Heart left ventricle (tissue), 13 donors: ENCODE measurements around the gene SPACDR.

Source experiments
- POLR2A ChIP-seq, 2 donors: fragments of 450-650 bp; IDR thresholded peaks; one replicate each; pipeline ENCODE4 v1.6.1; 2017; ENCODE audit warnings: antibody characterized with exemption in 2 of 2, mild to moderate bottlenecking in 2 of 2, moderate library complexity in 2 of 2
- TF ChIP-seq, protein P1 (sequence below), 12 donors: fragments of 200-600 bp; sonication (generic) in 4 of 12; IDR thresholded peaks; one replicate each; pipeline versions ENCODE4 v1.5.0 to v1.8.0; 2018 to 2022; ENCODE audit warnings: antibody characterized with exemption in 12 of 12, mild to moderate bottlenecking in 5 of 12
- donor health status: ischemic (EF 13 %, LVEDD 7.1; RV severe dilation, severe dysfunction).
- donor health status: DM: no; HTN: yes; CAD: no.
- donor health status: DM: no; HTN: no; CAD: no.
- donor health status: ischemic (EF 25% LVEDD 6.9; RV normal size, moderate dysfunction).
- donor health status: ischemic (EF 25% LVEDD 5.7; RV mildly dilated, moderate dysfunction).
- donor health status: ischemic (EF 35%, LVEDD 5.7; RV mildly dilated, moderate dysfunction).
- donor health status: nonischemic (EF 11% LVEDD 7.7; RV severe dilation, severe dysfunction).
- donor health status: DM: yes; HTN: yes; CAD: no.
- donor health status: PGD.
- donor health status: ischemic (EF 29% LVEDD 5.4; RV normal size, mild dysfunction).
- donor health status: nonischemic (EF 23%, LVEDD 6.1; RV moderate dilation, normal function).

DNA sequence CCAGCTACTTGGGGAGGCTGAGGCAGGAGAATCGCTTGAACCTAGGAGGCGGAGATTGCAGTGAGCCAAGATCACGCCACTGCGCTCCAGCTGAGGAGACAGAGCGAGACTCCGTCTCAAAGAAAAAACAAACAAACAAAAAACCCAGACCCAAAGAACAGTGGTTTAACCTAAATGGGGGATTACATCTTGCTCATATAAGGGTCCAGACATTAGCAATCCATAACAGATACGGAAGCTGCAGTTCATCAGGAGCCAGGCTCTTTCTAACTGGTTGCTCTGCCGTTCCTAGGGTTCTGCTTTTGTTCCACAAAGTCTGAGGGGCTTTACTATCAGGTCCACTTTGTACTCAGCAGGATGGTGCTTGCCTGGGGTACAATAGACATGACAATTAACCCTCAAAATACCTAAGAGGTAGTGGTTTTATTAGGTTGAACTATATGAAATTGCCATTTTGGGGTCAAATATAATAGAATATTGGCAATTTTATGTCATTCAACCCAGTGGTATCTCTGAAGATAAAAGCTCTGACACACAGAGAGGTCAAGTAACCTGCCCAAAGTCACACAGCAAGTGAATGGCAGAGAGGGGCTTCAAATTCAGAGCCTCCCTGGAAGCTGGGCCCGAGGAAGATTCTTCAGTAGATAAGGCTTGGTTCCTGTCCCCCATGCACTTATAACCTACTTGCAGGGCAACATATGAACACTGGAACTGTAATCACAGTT is 41.0 kb upstream of the SPACDR start:
- TF ChIP-seq, protein P1, sequence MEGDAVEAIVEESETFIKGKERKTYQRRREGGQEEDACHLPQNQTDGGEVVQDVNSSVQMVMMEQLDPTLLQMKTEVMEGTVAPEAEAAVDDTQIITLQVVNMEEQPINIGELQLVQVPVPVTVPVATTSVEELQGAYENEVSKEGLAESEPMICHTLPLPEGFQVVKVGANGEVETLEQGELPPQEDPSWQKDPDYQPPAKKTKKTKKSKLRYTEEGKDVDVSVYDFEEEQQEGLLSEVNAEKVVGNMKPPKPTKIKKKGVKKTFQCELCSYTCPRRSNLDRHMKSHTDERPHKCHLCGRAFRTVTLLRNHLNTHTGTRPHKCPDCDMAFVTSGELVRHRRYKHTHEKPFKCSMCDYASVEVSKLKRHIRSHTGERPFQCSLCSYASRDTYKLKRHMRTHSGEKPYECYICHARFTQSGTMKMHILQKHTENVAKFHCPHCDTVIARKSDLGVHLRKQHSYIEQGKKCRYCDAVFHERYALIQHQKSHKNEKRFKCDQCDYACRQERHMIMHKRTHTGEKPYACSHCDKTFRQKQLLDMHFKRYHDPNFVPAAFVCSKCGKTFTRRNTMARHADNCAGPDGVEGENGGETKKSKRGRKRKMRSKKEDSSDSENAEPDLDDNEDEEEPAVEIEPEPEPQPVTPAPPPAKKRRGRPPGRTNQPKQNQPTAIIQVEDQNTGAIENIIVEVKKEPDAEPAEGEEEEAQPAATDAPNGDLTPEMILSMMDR (IDR thresholded peaks at IDR 0.05): no peak
- no peak for TF ChIP-seq POLR2A (IDR thresholded peaks at IDR 0.05)
